ENCODE data around the gene NBPF4.
"Not testable (repeated sequence)": the region's sequence is repeated elsewhere in the genome, so short reads cannot be mapped to it uniquely, and the experiment has no call there.

- TF ChIP-seq POLR2A, CTCF (IDR thresholded peaks at IDR 0.05): not testable (repeated sequence)
Measured at GRCh38 chr1:108217515-108218174, 26.2 kb downstream of the NBPF4 start.

All from sigmoid colon (tissue), 3 donors.